Heart left ventricle (tissue), 16 donors: ENCODE measurements around the gene MAMDC4. TPM values are rescaled to one million over a fixed set of nuclear protein-coding genes. Genes with fewer than 3 reads are reported as not detected.

ENCODE experiments used
- ATAC-seq, 4 donors: fragments of 200-7000 bp; cut with Tn5 transposase; one replicate each; pipeline ENCODE4 v1.9.1; 2020 to 2022; ENCODE audit warnings: moderate library complexity in 4 of 4, mild to moderate bottlenecking in 3 of 4, moderate number of reproducible peaks in 1 of 4
- DNase-seq, 5 donors: peaks; one replicate each; pipeline ENCODE4 v3.0.0-alpha.2; 2020
- H3K27ac ChIP-seq, 12 donors: fragments of 200-600 bp; sonication (generic) in 4 of 12; one replicate each; pipeline versions ENCODE4 v1.5.0 to v1.8.0; 2016 to 2022; ENCODE audit warnings: mild to moderate bottlenecking in 2 of 12
- H3K27me3 ChIP-seq, 9 donors: fragments of 200-600 bp; sonication (generic) in 2 of 9; one replicate each; pipeline versions ENCODE4 v1.5.1 to v1.8.0; 2016 to 2022; ENCODE audit warnings: mild to moderate bottlenecking in 3 of 9
- H3K36me3 ChIP-seq, 9 donors: fragments of 200-600 bp; sonication (generic) in 2 of 9; one replicate each; pipeline versions ENCODE4 v1.5.0 to v1.8.0; 2018 to 2022; ENCODE audit warnings: mild to moderate bottlenecking in 2 of 9
- H3K4me1 ChIP-seq, 12 donors: fragments of 200-600 bp; sonication (generic) in 4 of 12; one replicate each; pipeline versions ENCODE4 v1.5.0 to v1.8.0; 2016 to 2022; ENCODE audit warnings: mild to moderate bottlenecking in 3 of 12
- H3K4me3 ChIP-seq, 12 donors: fragments of 200-600 bp; sonication (generic) in 4 of 12; one replicate each; pipeline versions ENCODE4 v1.5.0 to v1.8.0; 2017 to 2022; ENCODE audit warnings: mild to moderate bottlenecking in 9 of 12, moderate library complexity in 4 of 12
- H3K9me3 ChIP-seq, 12 donors: fragments of 200-600 bp; sonication (generic) in 4 of 12; one replicate each; pipeline versions ENCODE4 v1.5.0 to v1.8.0; 2016 to 2022; ENCODE audit warnings: mild to moderate bottlenecking in 1 of 12
- CTCF ChIP-seq, 12 donors: fragments of 200-600 bp; sonication (generic) in 4 of 12; IDR thresholded peaks; one replicate each; pipeline versions ENCODE4 v1.5.0 to v1.8.0; 2018 to 2022; ENCODE audit warnings: antibody characterized with exemption in 12 of 12, mild to moderate bottlenecking in 5 of 12
- POLR2A ChIP-seq, 2 donors: fragments of 450-650 bp; IDR thresholded peaks; one replicate each; pipeline ENCODE4 v1.6.1; 2017; ENCODE audit warnings: antibody characterized with exemption in 2 of 2, mild to moderate bottlenecking in 2 of 2, moderate library complexity in 2 of 2
- WGBS, 4 donors: extraction: QIAGEN DNeasy Blood & Tissue Kit in 2 of 4; methylation state at CpG; one replicate each; pipeline versions ENCODE4 v1.1.5 to v1.1.7; 2013 to 2018; 5-methylcytosine and 5-hydroxymethylcytosine counted together
- intact Hi-C, 10 donors: fragments of 100-400 bp; cut with DNase I; formaldehyde crosslinking; loops; one replicate each; pipeline versions ENCODE4 v1.11.1 to v1.14.2; 2022
- polyA plus RNA-seq, 2 donors: library from polyadenylated mRNA; stranded (reverse); fragments of 200-250 nt; gene quantifications; one replicate each; pipeline ENCODE4 v1.2.3, GENCODE V29; 2013
- total RNA-seq, 9 donors: library from RNA; depleted of rRNA in 2 of 9; stranded (reverse); fragments of >200 nt in 2 of 9; fragmentation: NEBNext Ultra II Directional in 3 of 9; extraction: Animal tissue kit (Norgen Biotek cat#: 25700) in 3 of 9; gene quantifications; one replicate each; pipeline versions ENCODE4 v1.1.0 to v1.2.4, GENCODE V29; 2016 to 2023
- donor health status: ischemic (EF 13 %, LVEDD 7.1; RV severe dilation, severe dysfunction).
- donor health status: healthy with polysubstance abuse.
- donor health status: DM: no; HTN: yes; CAD: no.
- donor health status: DM: no; HTN: no; CAD: no.
- donor health status: ischemic (EF 25% LVEDD 6.9; RV normal size, moderate dysfunction).
- donor health status: ischemic (EF 25% LVEDD 5.7; RV mildly dilated, moderate dysfunction).
- donor health status: healthy.
- donor health status: DM: yes; HTN: yes; CAD: no.
- donor health status: ischemic (EF 35%, LVEDD 5.7; RV mildly dilated, moderate dysfunction).
- donor health status: nonischemic (EF 11% LVEDD 7.7; RV severe dilation, severe dysfunction).
- donor health status: DM: yes; HTN: yes; CAD: no.
- donor health status: PGD.
- donor health status: ischemic (EF 29% LVEDD 5.4; RV normal size, mild dysfunction).
- donor health status: nonischemic (EF 23%, LVEDD 6.1; RV moderate dilation, normal function).

The MAMDC4 gene
- total and polyA plus RNA-seq, 11 donors = 2.9 to 14.9 (median 6.1) TPM

DNA sequence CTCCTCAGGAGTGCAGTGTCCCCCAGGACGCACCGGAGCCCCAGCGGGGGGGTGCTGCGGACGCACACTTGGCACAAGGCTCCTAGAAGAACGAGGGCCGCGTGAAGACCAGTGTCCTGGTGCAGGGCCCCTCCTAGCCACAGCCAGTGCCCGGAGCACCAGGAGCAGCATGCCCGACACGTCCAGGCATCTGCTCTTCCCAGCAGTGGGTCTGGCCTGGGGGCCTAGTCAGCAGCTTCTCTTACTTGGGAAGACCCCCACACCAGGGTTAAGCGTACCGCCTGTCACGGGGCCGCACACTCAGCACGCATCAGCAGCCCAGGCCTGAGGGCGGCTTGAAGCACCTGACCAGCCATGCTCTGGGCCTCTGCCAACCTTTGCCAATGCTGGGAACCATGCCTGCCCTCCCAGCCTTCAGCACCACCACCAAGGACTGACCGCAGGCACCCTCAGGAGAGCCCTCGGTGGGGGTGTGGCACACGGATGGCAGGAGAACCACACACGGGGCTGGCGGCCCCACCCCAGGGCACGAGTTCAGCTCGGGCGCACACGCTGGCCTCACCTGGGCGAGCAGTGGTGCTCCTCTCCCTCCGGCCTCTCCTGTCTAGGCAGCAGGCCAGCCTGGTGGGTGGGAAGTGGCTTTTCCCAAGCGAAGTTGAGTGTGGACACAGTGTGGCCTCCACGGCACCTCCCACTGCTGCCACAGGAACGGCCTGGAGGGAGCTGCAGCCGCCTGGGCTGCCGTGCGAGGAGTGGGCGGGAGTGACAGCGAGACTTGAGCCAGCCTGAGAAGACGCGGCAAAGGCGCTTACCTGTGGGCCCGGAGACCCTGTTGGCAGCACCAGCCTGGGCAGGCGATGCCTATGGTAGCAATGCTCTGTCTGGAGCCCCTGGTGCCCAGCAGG lies 21.9 kb upstream of the MAMDC4 start:
- Histone ChIP-seq H3K27ac (no peak overlapping the region), H3K9me3 (no peaks in the 10 kb centered on the region), H3K4me1 (peaks cover 0 to 6% (median 0%) of the 10 kb centered on the region in 12 donors), H3K27me3 (no peaks in the 10 kb centered on the region), H3K36me3 (peaks cover 0 to 81% (median 66%) of the 10 kb centered on the region in 9 donors), H3K4me3 (no peak overlapping the region)
- ATAC-seq (peak in 3 of 4 donors; percentile 14 to 34 (median 31)), DNase-seq (peak in 3 of 5 donors; percentile 16 to 54 (median 49))
- TF ChIP-seq POLR2A (IDR thresholded peaks at IDR 0.05) (no peak), CTCF (IDR thresholded peaks at IDR 0.05) (no peak)
- intact Hi-C loops = loop anchor here in 1 of 10 donors (5.0 kb wide), 1 partner anchor 187 kb away; no protein-coding TSS in a partner anchor
- 80 to 90% (median 88%) methylated on average over 30 to 41 of the region's 41 CpGs for whole genome bisulfite sequencing, 4 donors

GRCh38 chr9:136831002-136831719 lies 21.0 kb upstream of the MAMDC4 start:
- ATAC-seq (no peak), DNase-seq (peak in 2 of 5 donors; percentile 19 to 53)
- Histone ChIP-seq H3K36me3 (peaks cover 0 to 80% (median 60%) of the 10 kb centered on the region in 9 donors), H3K4me3 (no peak overlapping the region), H3K27me3 (no peaks in the 10 kb centered on the region), H3K27ac (no peak overlapping the region), H3K4me1 (peaks cover 0 to 6% (median 0%) of the 10 kb centered on the region in 12 donors), H3K9me3 (no peaks in the 10 kb centered on the region)
- 88 to 93% (median 90%) methylated on average over 26 to 30 of the region's 30 CpGs for WGBS, 4 donors
- TF ChIP-seq CTCF (IDR thresholded peaks at IDR 0.05) = no peak
- no peak for TF ChIP-seq POLR2A (IDR thresholded peaks at IDR 0.05)
- intact Hi-C loops = no loop called here

- peaks cover 0 to 6% (median 0%) of the 10 kb centered on the region in 12 donors for H3K4me1 ChIP-seq
Measured at GRCh38 chr9:136831720-136832104, 20.4 kb upstream of the MAMDC4 start.

More at GRCh38 chr9:136831720-136832104, 20.4 kb upstream of the MAMDC4 start:
- Histone ChIP-seq H3K4me3 (no peak overlapping the region), H3K27me3 (no peaks in the 10 kb centered on the region), H3K9me3 (no peaks in the 10 kb centered on the region), H3K27ac (no peak overlapping the region), H3K36me3 (peaks cover 0 to 81% (median 55%) of the 10 kb centered on the region in 9 donors)
- peak in 3 of 5 donors; percentile 15 to 56 (median 22) for DNase-seq
- TF ChIP-seq CTCF (IDR thresholded peaks at IDR 0.05) (no peak), POLR2A (IDR thresholded peaks at IDR 0.05) (no peak)
- ATAC-seq = no peak
- intact Hi-C loops = no loop called here
- 92 to 95% (median 93%) methylated on average over 22 to 23 of the region's 23 CpGs for WGBS, 4 donors
